PC-9 (cell line): Measurements from ENCODE around the gene HPCAL1.

Source experiments
- EZH2 ChIP-seq: fragments of 200-600 bp; sonication (generic); IDR thresholded peaks from 2 replicates; pipeline ENCODE4 v1.8.0; 2017; ENCODE audit warnings: antibody characterized with exemption, low read depth
- TF ChIP-seq, protein P1 (sequence below): fragments of 200-600 bp; sonication (generic); conservative IDR thresholded peaks from 2 replicates; pipeline ENCODE4 v1.6.1; 2017; ENCODE audit warnings: mixed run types, antibody characterized with exemption, mild to moderate bottlenecking, moderate library complexity

GRCh38 chr2:10435820-10436204, 133.1 kb downstream of the HPCAL1 start:
- TF ChIP-seq, protein P1, sequence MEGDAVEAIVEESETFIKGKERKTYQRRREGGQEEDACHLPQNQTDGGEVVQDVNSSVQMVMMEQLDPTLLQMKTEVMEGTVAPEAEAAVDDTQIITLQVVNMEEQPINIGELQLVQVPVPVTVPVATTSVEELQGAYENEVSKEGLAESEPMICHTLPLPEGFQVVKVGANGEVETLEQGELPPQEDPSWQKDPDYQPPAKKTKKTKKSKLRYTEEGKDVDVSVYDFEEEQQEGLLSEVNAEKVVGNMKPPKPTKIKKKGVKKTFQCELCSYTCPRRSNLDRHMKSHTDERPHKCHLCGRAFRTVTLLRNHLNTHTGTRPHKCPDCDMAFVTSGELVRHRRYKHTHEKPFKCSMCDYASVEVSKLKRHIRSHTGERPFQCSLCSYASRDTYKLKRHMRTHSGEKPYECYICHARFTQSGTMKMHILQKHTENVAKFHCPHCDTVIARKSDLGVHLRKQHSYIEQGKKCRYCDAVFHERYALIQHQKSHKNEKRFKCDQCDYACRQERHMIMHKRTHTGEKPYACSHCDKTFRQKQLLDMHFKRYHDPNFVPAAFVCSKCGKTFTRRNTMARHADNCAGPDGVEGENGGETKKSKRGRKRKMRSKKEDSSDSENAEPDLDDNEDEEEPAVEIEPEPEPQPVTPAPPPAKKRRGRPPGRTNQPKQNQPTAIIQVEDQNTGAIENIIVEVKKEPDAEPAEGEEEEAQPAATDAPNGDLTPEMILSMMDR: no peak
- TF ChIP-seq EZH2: no peak
